Measurements from ENCODE around the gene GRAP.

Gene GRAP

DNA sequence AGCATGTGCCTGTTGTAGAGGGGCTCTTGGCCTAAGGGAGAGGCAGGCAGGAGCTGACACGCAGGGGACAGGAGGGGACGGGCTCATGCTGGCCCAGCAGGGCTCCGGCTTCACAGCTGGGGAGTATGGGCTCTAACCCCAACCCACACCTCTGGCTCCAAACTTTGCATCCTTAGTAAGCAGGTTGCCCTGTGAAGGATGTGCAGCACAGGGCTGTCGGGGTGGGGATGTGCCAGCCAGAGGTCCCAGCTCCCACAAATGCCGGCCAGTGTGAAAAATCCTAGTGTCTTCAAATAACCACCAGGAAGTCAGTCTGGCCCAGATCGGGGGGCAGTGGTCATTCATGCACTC is 28.2 kb downstream of the GRAP start:
- no peak for DNase-seq (ENCODE audit: low read depth in 1 of 2, low spot score in 1 of 2)
- no peaks in the 10 kb centered on the region for H3K27me3 ChIP-seq (ENCODE audit: insufficient read depth, poor library complexity, severe bottlenecking)
- no peak overlapping the region for H3K4me3 ChIP-seq (replicated peaks; ENCODE audit: insufficient read depth, low read length)
- H3K27ac ChIP-seq (replicated peaks): no peak overlapping the region
- TF ChIP-seq, protein P1, sequence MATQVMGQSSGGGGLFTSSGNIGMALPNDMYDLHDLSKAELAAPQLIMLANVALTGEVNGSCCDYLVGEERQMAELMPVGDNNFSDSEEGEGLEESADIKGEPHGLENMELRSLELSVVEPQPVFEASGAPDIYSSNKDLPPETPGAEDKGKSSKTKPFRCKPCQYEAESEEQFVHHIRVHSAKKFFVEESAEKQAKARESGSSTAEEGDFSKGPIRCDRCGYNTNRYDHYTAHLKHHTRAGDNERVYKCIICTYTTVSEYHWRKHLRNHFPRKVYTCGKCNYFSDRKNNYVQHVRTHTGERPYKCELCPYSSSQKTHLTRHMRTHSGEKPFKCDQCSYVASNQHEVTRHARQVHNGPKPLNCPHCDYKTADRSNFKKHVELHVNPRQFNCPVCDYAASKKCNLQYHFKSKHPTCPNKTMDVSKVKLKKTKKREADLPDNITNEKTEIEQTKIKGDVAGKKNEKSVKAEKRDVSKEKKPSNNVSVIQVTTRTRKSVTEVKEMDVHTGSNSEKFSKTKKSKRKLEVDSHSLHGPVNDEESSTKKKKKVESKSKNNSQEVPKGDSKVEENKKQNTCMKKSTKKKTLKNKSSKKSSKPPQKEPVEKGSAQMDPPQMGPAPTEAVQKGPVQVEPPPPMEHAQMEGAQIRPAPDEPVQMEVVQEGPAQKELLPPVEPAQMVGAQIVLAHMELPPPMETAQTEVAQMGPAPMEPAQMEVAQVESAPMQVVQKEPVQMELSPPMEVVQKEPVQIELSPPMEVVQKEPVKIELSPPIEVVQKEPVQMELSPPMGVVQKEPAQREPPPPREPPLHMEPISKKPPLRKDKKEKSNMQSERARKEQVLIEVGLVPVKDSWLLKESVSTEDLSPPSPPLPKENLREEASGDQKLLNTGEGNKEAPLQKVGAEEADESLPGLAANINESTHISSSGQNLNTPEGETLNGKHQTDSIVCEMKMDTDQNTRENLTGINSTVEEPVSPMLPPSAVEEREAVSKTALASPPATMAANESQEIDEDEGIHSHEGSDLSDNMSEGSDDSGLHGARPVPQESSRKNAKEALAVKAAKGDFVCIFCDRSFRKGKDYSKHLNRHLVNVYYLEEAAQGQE (IDR thresholded peaks at IDR 0.05; ENCODE audit: insufficient replicate concordance, low read depth): no peak
- TF ChIP-seq, protein P2, sequence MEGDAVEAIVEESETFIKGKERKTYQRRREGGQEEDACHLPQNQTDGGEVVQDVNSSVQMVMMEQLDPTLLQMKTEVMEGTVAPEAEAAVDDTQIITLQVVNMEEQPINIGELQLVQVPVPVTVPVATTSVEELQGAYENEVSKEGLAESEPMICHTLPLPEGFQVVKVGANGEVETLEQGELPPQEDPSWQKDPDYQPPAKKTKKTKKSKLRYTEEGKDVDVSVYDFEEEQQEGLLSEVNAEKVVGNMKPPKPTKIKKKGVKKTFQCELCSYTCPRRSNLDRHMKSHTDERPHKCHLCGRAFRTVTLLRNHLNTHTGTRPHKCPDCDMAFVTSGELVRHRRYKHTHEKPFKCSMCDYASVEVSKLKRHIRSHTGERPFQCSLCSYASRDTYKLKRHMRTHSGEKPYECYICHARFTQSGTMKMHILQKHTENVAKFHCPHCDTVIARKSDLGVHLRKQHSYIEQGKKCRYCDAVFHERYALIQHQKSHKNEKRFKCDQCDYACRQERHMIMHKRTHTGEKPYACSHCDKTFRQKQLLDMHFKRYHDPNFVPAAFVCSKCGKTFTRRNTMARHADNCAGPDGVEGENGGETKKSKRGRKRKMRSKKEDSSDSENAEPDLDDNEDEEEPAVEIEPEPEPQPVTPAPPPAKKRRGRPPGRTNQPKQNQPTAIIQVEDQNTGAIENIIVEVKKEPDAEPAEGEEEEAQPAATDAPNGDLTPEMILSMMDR (IDR thresholded peaks at IDR 0.05; ENCODE audit: insufficient read depth, low read length): no peak
- TF ChIP-seq SPI1 (IDR thresholded peaks at IDR 0.05; ENCODE audit: borderline replicate concordance, low read depth) (no peak), GABPA (IDR thresholded peaks at IDR 0.05; ENCODE audit: low read depth) (no peak), POLR2AphosphoS5 (IDR thresholded peaks at IDR 0.05; ENCODE audit: low read depth) (no peak)

DNA sequence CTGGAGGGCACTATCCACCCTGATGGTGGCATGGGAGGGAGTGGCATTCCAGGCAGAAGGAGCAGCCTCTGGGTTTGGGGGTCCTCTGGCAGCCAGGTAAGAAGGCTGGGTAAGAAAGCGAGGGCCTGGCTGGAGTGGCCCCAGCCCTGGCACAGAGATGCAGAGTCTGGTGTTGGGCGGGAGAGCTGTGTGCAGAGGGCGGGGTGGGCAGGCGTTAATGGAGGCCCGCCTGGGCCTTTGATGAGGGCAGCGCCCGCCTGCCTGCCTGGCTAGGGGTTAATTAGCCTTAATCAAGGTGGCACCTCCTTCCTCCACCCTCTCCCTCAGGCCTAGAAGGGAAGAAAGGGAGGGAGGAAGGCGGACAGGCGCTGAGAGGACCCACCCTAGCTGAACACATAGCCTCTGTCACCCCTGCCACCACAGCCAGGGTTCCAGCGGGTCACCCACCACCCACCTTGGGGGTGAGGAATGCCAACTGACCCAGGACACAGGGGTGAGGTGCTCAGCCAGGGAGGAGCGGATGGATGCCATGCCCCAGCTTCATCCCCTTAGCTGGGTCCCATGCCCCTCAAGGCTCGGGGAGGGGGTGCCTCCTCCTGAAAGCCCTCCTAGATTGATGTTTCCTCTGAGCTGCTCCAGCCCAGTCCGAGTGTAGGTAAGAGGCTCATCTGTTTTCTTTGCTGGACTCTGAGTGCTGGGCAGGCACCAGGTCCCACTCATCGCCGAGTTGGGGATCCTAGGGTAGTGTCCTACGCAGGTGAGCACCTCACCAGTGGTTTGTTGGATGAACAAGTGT is 28.8 kb downstream of the GRAP start:
- H3K4me3 ChIP-seq (replicated peaks; ENCODE audit: insufficient read depth, low read length): no peak overlapping the region
- TF ChIP-seq SPI1 (IDR thresholded peaks at IDR 0.05; ENCODE audit: borderline replicate concordance, low read depth) (no peak), POLR2AphosphoS5 (IDR thresholded peaks at IDR 0.05; ENCODE audit: low read depth) (no peak), GABPA (IDR thresholded peaks at IDR 0.05; ENCODE audit: low read depth) (no peak)
- TF ChIP-seq, protein P2 (IDR thresholded peaks at IDR 0.05; ENCODE audit: insufficient read depth, low read length): no peak
- TF ChIP-seq, protein P1 (IDR thresholded peaks at IDR 0.05; ENCODE audit: insufficient replicate concordance, low read depth): no peak
- no peak overlapping the region for H3K27ac ChIP-seq (replicated peaks)
- H3K27me3 ChIP-seq (ENCODE audit: insufficient read depth, poor library complexity, severe bottlenecking): no peaks in the 10 kb centered on the region
- no peak for DNase-seq (ENCODE audit: low read depth in 1 of 2, low spot score in 1 of 2)

DNA sequence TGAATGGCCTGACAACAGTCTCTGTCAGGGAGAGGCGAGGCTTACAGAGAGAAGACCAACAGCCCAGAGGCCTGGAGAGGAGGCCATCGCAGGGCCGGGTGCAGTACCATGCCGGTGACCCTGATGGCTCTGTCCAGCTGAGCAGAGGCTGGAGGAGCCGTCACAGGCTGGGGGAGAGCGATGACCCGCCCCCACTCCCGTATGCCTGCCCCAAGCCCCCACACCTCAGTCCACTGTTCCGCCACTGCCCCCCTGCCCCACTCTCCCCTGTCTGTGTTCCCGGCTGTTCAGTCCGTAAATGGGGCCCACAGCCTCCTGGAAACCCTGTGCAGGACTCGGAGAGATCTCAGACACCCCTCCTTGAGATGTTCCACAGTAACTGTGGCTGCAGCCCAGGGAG is 29.4 kb downstream of the GRAP start:
- no peak for DNase-seq (ENCODE audit: low read depth in 1 of 2, low spot score in 1 of 2)
- H3K4me3 ChIP-seq (replicated peaks; ENCODE audit: insufficient read depth, low read length): no peak overlapping the region

More for the DNA sequence above, 29.4 kb downstream of the GRAP start:
- H3K27ac ChIP-seq (replicated peaks): no peak overlapping the region
- H3K27me3 ChIP-seq (ENCODE audit: insufficient read depth, poor library complexity, severe bottlenecking): no peaks in the 10 kb centered on the region
- TF ChIP-seq, protein P1 (IDR thresholded peaks at IDR 0.05; ENCODE audit: insufficient replicate concordance, low read depth): no peak
- TF ChIP-seq POLR2AphosphoS5 (IDR thresholded peaks at IDR 0.05; ENCODE audit: low read depth): no peak
- no peak for TF ChIP-seq GABPA (IDR thresholded peaks at IDR 0.05; ENCODE audit: low read depth)
- TF ChIP-seq SPI1 (IDR thresholded peaks at IDR 0.05; ENCODE audit: borderline replicate concordance, low read depth): no peak
